ENCODE measurements around the gene LRRTM3.

The LRRTM3 gene

DNA sequence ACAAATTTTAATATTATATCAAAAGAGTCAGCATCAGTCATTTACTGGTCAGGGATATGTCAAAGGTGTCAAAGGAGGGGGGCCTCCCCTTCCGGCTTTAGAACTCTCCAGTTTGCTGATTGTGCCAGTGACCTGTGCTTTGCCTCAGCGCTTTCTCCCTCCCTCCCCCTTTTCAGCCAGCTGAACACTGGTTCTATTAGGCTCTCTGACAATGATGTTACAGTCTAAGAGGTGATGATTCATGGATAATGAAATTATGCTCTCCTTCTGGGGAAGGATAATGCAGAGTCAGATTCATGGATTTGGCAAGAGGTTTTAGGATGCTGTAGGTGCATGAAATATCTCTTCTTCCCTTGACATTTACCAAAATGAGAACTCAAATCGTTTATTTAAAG lies 6.1 kb downstream of the LRRTM3 start:
- no peak for DNase-seq (ENCODE audit: low read depth in 1 of 2, low spot score in 1 of 2)

- DNase-seq (ENCODE audit: low read depth in 1 of 2, low spot score in 1 of 2): no peak
Measured at GRCh38 chr10:66934711-66935110, 8.9 kb downstream of the LRRTM3 start.

- no peak for DNase-seq (ENCODE audit: low read depth in 1 of 2, low spot score in 1 of 2)
Measured at GRCh38 chr10:66940965-66941364, 15.1 kb downstream of the LRRTM3 start.

DNA sequence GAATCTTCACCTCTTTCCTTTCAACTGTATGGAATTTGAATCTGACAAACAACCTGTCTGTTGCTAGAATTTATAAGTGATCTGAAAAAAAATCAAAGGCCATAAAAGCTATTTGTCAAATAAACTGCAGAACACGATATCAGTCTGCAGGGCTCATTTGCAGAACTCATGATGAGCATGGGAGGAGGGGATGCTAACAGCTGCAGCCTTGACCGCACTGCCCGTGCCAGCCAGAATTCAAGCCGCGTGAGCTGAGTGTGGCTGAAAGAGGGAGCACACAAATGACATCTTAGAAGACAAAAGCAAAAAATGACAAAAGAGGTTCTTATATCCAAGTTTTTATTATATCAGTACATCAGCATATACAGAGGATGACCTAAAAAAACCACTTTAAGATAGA lies 15.7 kb downstream of the LRRTM3 start:
- DNase-seq (ENCODE audit: low read depth in 1 of 2, low spot score in 1 of 2): no peak

- no peak for DNase-seq (ENCODE audit: low read depth in 1 of 2, low spot score in 1 of 2)
Measured at GRCh38 chr10:66942407-66942806, 16.6 kb downstream of the LRRTM3 start.

GRCh38 chr10:66943590-66943989 lies 17.8 kb downstream of the LRRTM3 start:
- DNase-seq (ENCODE audit: low read depth in 1 of 2, low spot score in 1 of 2): no peak

- no peak for DNase-seq (ENCODE audit: low read depth in 1 of 2, low spot score in 1 of 2)
Measured at GRCh38 chr10:66951896-66952295, 26.1 kb downstream of the LRRTM3 start.

GRCh38 chr10:66958466-66958865 lies 32.6 kb downstream of the LRRTM3 start:
- DNase-seq (ENCODE audit: low read depth in 1 of 2, low spot score in 1 of 2): no peak

GRCh38 chr10:66964946-66965345 lies 39.1 kb downstream of the LRRTM3 start:
- no peak for DNase-seq (ENCODE audit: low read depth in 1 of 2, low spot score in 1 of 2)

DNA sequence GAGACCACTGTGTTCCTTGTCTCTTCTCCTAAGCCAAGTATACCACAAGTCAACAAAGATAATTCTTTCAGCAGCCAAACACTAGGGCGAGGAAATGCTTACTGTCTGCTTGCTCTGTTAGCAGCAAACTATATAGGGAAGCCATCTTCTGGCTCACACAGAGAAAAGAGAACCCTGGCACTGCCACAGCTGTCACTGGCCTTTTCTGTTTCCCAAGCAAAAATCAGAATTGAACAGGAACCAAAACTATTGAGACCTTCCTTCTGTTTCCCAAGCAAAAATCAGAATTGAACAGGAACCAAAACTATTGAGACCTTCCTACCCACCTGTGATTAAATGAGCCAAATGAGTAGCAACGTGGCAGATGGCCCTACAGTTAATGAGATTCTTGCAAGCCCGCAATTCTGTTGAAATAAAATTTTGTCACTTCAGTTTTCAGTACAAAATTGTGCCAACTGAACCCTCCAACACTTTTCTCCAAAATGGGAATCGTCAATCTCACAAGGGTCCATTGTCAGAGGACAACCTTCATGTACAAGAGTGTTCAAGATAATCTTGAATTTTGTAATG lies 54.5 kb downstream of the LRRTM3 start:
- no peak for DNase-seq (ENCODE audit: low read depth in 1 of 2, low spot score in 1 of 2)

DNA sequence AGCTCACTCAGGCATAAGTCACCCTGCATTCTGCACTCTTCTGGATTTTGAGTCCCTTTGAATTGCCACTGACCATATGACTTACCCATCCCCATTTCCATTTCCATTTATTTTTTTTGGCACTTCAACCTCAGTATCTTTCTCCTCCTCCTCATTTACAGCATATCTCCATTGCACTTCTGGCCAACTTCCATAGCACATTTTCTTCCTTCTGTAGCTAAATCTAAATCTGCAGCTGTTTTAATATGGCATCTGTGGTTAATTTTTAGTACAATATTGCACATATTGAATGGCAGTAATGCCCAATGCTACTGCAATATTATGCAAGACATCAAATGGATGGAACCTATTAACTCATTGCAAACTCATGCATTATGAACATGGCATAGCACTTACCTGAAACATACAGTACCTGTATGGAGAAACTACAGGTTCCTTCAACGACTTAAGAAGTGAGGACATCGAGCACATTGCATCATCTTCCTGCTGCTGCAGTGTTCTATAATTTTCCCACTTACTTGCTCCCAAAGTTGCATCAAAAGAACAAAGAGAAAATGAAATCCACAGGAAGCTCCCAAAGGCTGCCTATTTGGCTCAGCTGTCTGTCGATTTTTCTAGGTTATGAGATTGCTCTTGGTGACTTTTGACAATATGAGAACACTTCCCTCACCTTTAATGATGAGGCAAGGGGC lies 55.7 kb downstream of the LRRTM3 start:
- no peak for DNase-seq (ENCODE audit: low read depth in 1 of 2, low spot score in 1 of 2)

GRCh38 chr10:66982053-66982420 lies 56.2 kb downstream of the LRRTM3 start:
- no peak for DNase-seq (ENCODE audit: low read depth in 1 of 2, low spot score in 1 of 2)

- DNase-seq (ENCODE audit: low read depth in 1 of 2, low spot score in 1 of 2): no peak
Measured at GRCh38 chr10:66982792-66983474, 57.1 kb downstream of the LRRTM3 start.

- DNase-seq (ENCODE audit: low read depth in 1 of 2, low spot score in 1 of 2): no peak
Measured at GRCh38 chr10:66983475-66983818, 57.6 kb downstream of the LRRTM3 start.

DNA sequence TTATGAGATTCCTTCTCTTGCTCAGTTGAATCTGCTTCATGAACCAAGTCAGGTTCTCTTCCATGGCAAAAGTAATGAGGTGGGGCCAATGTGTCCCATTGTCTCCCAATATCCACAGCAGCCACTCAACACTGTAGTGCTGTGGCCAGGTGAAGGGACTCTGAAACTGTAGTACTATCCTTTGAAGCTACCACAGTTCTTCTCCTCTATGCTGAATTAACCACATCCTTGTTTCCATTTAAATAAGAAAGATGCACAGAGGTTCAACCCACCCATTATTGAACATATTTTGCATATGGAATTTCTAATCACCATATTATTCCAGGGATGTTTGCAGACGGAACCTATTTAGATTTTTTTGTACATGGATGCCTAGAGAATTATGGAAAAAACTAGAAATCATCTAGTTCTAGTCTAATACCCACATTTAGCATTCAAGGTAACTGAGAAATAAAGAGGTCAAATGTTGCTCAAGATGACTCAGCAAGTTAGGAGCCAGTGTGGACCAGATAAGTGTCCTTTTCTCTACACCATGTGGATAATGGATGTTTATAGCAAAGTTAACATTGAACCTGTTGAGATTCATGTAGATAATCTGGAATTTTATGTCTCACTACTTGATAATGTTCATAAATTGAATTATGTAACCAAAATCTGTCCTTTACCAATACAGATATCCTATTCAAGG lies 64.5 kb downstream of the LRRTM3 start:
- DNase-seq (ENCODE audit: low read depth in 1 of 2, low spot score in 1 of 2): no peak

GRCh38 chr10:66996996-66997395 lies 71.2 kb downstream of the LRRTM3 start:
- DNase-seq (ENCODE audit: low read depth in 1 of 2, low spot score in 1 of 2): no peak

DNA sequence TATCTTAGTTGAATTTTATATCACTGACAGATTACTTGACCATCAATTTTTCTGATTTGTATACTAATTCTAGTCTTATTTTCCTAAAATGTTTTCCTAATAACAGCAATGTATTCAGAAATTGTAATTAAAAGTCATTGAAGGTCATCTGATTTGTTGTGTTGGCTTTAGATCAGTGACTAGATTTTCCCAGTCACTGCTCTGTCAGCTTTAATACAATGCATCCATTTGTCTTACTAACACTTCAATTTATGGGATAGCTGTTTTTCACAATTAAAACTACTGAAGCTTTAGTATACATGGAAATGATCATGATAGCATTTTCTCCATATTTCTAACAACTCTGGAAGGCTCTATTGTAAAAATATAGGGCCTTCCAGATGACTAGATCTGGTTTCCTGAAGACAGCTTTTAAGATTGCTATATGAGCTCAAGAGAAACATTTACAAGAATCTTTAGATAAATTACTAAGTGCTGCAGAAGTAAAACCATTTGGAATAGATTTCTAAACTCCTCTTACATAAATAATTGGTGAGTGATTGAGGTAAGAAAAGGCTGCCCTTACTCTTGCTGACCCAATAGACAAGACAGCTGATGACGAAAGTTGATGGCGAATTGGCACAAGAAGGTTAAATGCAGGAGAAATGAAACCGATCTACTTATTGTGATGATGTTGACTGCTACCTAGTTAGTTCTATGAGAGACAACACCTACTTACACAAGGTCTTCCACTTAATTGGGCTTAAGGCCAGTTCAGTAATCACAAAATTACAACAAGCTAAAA lies 74.1 kb downstream of the LRRTM3 start:
- DNase-seq (ENCODE audit: low read depth in 1 of 2, low spot score in 1 of 2): no peak

- no peak for DNase-seq (ENCODE audit: low read depth in 1 of 2, low spot score in 1 of 2)
Measured at GRCh38 chr10:67004690-67005089, 78.9 kb downstream of the LRRTM3 start.

- no peak for DNase-seq (ENCODE audit: low read depth in 1 of 2, low spot score in 1 of 2)
Measured at GRCh38 chr10:67005981-67006380, 80.1 kb downstream of the LRRTM3 start.

GRCh38 chr10:67011480-67011879 lies 85.6 kb downstream of the LRRTM3 start:
- no peak for DNase-seq (ENCODE audit: low read depth in 1 of 2, low spot score in 1 of 2)

- DNase-seq (ENCODE audit: low read depth in 1 of 2, low spot score in 1 of 2): no peak
Measured at GRCh38 chr10:67011981-67012380, 86.1 kb downstream of the LRRTM3 start.

Measured in activated CD4-positive, alpha-beta T cell treated with anti-CD3 and anti-CD28 coated beads, Interleukin-2, amount 50 U/mL, for 24 hours (primary cell).